Thymus (tissue), 11 donors: ENCODE results near the gene RPL21. TPM values are rescaled to one million over a fixed set of nuclear protein-coding genes. Genes with fewer than 3 reads are reported as not detected.
"Not testable (repeated sequence)": the region's sequence is repeated elsewhere in the genome, so short reads cannot be mapped to it uniquely, and the experiment has no call there.

Experiments
- DNase-seq, 9 donors: peaks; one replicate each; pipeline ENCODE4 v3.0.0-alpha.2; 2013; ENCODE audit warnings: low spot score in 9 of 9, low read depth in 6 of 9, missing footprints in 1 of 9
- H3K27ac ChIP-seq, 2 donors: one replicate each; pipeline ENCODE4 v1.5.1; 2013; ENCODE audit warnings: control low read depth in 1 of 2, low read depth in 1 of 2, low read length in 1 of 2, mild to moderate bottlenecking in 1 of 2, moderate library complexity in 1 of 2
- H3K27me3 ChIP-seq, 2 donors: one replicate each; pipeline ENCODE4 v1.5.1; 2013; ENCODE audit warnings: low read length in 1 of 2; ENCODE audit not compliant: control insufficient read depth in 2 of 2, insufficient read depth in 1 of 2
- H3K36me3 ChIP-seq, 2 donors: one replicate each; pipeline ENCODE4 v1.5.1; 2013; ENCODE audit warnings: low read length in 1 of 2, mild to moderate bottlenecking in 1 of 2, moderate library complexity in 1 of 2; ENCODE audit not compliant: control insufficient read depth in 2 of 2, insufficient read depth in 2 of 2
- H3K4me1 ChIP-seq, 2 donors: one replicate each; pipeline ENCODE4 v1.5.1; 2013; ENCODE audit warnings: low read length in 2 of 2; ENCODE audit not compliant: control insufficient read depth in 2 of 2, insufficient read depth in 2 of 2
- H3K4me3 ChIP-seq, 2 donors: one replicate each; pipeline ENCODE4 v1.5.1; 2013; ENCODE audit warnings: low read length in 2 of 2, control low read depth in 1 of 2, mild to moderate bottlenecking in 1 of 2
- H3K9me3 ChIP-seq, 2 donors: one replicate each; pipeline ENCODE4 v1.5.1; 2013; ENCODE audit warnings: low read length in 1 of 2, mild to moderate bottlenecking in 1 of 2; ENCODE audit not compliant: control insufficient read depth in 2 of 2, insufficient read depth in 1 of 2
- WGBS: extraction: QIAGEN DNeasy Blood & Tissue Kit; methylation state at CpG from one replicate; pipeline ENCODE4 v1.1.7; 2013; 5-methylcytosine and 5-hydroxymethylcytosine counted together
- polyA plus RNA-seq: library from polyadenylated mRNA; stranded (reverse); fragments of 200-250 nt; gene quantifications from one replicate; pipeline ENCODE4 v1.2.3, GENCODE V29; 2013
- total RNA-seq: library from RNA; stranded (reverse); fragments of 120-200 nt; gene quantifications from one replicate; pipeline ENCODE4 v1.2.4, GENCODE V29; 2013
- donor health status: healthy.

RPL21 gene
- total and polyA plus RNA-seq, 2 donors, result 2,202 to 2,549 TPM

GRCh38 chr13:27213386-27213785 lies 38.0 kb upstream of the RPL21 start:
- not testable (repeated sequence) for H3K4me1 ChIP-seq, H3K4me3 ChIP-seq, H3K27ac ChIP-seq, H3K27me3 ChIP-seq, DNase-seq, H3K9me3 ChIP-seq, H3K36me3 ChIP-seq
- WGBS, result 98% methylated on average over 5 of the region's 5 CpGs

DNA sequence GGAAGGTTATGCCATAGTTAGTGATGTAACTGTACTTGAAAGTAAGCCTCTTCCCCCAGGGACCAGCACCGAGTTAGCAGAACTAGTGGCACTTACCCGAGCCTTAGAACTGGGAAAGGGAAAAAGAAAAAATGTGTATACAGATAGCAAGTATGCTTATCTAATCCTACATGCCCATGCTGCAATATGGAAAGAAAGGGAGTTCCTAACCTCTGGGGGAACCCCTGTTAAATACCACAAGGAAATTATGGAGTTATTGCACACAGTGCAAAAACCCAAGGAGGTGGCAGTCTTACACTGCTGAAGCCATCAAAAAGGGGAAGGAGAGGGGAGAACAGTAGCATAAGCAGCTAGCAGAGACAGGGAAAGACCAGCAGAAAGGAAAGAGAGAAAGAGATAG lies 33.6 kb upstream of the RPL21 start:
- H3K36me3 ChIP-seq, DNase-seq, H3K4me3 ChIP-seq, H3K9me3 ChIP-seq, H3K27me3 ChIP-seq, H3K4me1 ChIP-seq, H3K27ac ChIP-seq: not testable (repeated sequence)
- 97% methylated on average over 2 of the region's 2 CpGs for WGBS

DNA sequence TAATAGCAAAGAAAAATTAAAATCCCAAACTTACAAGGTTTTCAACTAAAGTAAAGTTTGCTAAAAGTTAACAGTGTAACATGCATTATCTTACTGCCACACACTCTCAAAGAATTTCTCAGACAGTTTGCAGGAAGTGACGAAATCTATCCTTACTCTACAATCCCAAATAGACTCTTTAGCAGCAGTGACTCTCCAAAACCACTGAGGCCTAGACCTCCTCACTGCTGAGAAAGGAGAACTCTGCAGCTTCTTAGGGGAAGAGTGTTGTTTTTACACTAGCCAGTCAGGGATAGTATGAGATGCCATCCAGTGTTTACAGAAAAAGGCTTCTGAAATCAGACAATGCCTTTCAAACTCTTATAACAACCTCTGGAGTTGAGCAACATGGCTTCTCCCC lies 32.5 kb upstream of the RPL21 start:
- H3K36me3 ChIP-seq, H3K27me3 ChIP-seq, H3K4me3 ChIP-seq, H3K9me3 ChIP-seq, H3K4me1 ChIP-seq, H3K27ac ChIP-seq, DNase-seq: not testable (repeated sequence)
- WGBS, result 87% methylated on average over 1 of the region's 1 CpG

GRCh38 chr13:27219611-27220010 lies 31.7 kb upstream of the RPL21 start:
- 92% methylated on average over 19 of the region's 19 CpGs for WGBS
- no peaks in the 10 kb centered on the region for H3K36me3 ChIP-seq
- no peak for DNase-seq

GRCh38 chr13:27222100-27222499 lies 29.3 kb upstream of the RPL21 start:
- not testable (repeated sequence) for H3K27me3 ChIP-seq, H3K4me1 ChIP-seq, H3K27ac ChIP-seq, H3K9me3 ChIP-seq, H3K4me3 ChIP-seq, H3K36me3 ChIP-seq, DNase-seq
- 90% methylated on average over 2 of the region's 2 CpGs for WGBS

More at GRCh38 chr13:27219611-27220010, 31.7 kb upstream of the RPL21 start:
- peaks cover 0 to 3% of the 10 kb centered on the region in 2 donors for H3K9me3 ChIP-seq
- H3K4me3 ChIP-seq, result no peak overlapping the region
- H3K4me1 ChIP-seq, result no peaks in the 10 kb centered on the region
- no peak overlapping the region for H3K27ac ChIP-seq
- no peaks in the 10 kb centered on the region for H3K27me3 ChIP-seq

DNA sequence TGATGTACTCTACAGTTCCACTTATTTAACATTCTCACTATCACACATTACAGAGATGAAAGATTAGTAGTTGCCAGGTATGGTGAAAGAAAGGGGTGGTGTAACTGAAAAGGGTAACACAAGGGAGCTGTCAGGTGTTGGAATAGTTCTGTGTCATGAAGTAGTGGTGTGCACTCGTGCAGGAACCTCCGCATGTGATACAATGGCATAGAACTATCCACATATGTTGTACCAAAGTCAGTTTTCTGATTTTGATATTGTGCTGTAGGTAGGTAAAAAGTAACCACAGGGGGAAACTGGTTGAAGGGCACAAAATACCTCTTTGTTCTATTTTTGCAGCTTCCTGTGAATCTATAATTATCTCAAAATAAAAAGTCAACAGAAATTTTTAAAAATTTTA lies 24.4 kb upstream of the RPL21 start:
- WGBS, result 53% methylated on average over 2 of the region's 2 CpGs
- H3K4me1 ChIP-seq, result no peaks in the 10 kb centered on the region

DNA sequence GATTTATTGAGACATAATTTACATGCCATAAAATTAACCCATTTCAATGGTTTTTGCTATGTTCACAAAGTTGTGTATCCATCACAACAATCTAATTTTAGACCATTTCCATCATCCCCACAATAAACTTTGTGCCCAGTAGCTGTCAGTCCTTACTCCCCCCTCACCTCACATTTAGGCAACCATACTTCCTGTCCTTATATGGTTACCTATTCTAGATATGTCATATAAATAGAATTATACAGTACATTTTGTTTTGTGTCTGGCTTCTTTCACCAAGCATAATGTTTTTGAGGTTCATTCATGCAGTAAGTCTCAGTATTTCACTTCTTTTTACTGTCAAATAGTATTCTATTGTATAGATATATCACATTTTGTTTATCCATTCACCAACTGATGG lies 23.2 kb upstream of the RPL21 start:
- Histone ChIP-seq H3K4me3 (no peak overlapping the region), H3K27ac (no peak overlapping the region), H3K4me1 (no peaks in the 10 kb centered on the region), H3K27me3 (no peaks in the 10 kb centered on the region), H3K36me3 (no peaks in the 10 kb centered on the region), H3K9me3 (no peaks in the 10 kb centered on the region)
- DNase-seq, result no peak

More for the DNA sequence above, 24.4 kb upstream of the RPL21 start:
- H3K27ac ChIP-seq, result no peak overlapping the region
- no peaks in the 10 kb centered on the region for H3K27me3 ChIP-seq
- no peaks in the 10 kb centered on the region for H3K36me3 ChIP-seq
- peak in 1 of 9 donors; percentile 12 for DNase-seq
- H3K9me3 ChIP-seq, result no peaks in the 10 kb centered on the region
- H3K4me3 ChIP-seq, result no peak overlapping the region

DNA sequence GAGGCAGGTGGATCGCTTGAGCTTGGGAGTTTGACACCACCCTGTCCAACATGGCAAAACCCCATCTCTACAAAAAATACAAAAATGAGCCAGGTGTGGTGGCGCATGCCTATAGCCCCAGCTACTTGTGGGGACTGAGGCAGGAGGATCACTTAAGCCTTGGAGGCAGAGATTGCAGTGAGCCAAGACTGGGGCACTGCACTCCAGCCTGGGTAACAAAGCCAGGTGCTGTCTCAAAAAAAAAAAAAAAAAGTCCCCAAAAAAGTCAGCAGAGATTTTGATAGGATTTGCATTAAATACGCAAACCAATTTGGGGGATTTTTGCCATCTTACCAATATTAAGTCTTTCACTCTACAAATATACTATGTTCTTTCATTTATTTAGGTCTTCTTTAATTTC lies 21.7 kb upstream of the RPL21 start:
- Histone ChIP-seq H3K9me3 (no peaks in the 10 kb centered on the region), H3K4me1 (no peaks in the 10 kb centered on the region), H3K27ac (no peak overlapping the region), H3K4me3 (no peak overlapping the region), H3K27me3 (no peaks in the 10 kb centered on the region), H3K36me3 (no peaks in the 10 kb centered on the region)
- no peak for DNase-seq
- 98% methylated on average over 3 of the region's 3 CpGs for WGBS

GRCh38 chr13:27233964-27234363 lies 17.4 kb upstream of the RPL21 start:
- Histone ChIP-seq H3K4me1 (no peaks in the 10 kb centered on the region), H3K4me3 (no peak overlapping the region), H3K27me3 (no peaks in the 10 kb centered on the region), H3K27ac (no peak overlapping the region), H3K9me3 (no peaks in the 10 kb centered on the region), H3K36me3 (no peaks in the 10 kb centered on the region)
- WGBS, result 97% methylated on average over 5 of the region's 5 CpGs
- DNase-seq, result no peak

DNA sequence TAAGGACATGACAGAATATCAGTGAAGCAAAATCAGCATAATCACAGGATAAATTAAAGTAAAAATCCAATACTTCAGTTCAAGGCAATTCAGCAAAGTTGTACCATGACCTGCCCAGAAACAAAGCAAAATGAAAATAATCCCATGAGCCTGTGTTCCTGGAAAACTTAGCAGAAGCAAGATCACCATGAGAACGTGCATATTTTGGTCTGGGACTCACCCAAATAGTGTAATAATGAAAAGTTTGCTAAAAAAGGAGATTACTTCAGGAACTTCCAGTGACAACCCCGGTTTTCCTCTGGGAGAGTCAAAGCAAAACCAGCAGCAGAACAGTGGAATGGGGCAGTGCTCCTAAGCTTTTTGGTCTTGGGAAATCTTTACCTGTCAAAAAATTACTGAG lies 14.9 kb upstream of the RPL21 start:
- H3K27me3 ChIP-seq, result no peaks in the 10 kb centered on the region
- H3K4me3 ChIP-seq, result no peak overlapping the region
- 88% methylated on average over 2 of the region's 2 CpGs for WGBS
- no peaks in the 10 kb centered on the region for H3K9me3 ChIP-seq
- DNase-seq, result no peak
- H3K27ac ChIP-seq, result no peak overlapping the region
- H3K36me3 ChIP-seq, result no peaks in the 10 kb centered on the region
- H3K4me1 ChIP-seq, result no peaks in the 10 kb centered on the region
